Right lobe of liver (tissue), 6 donors: ENCODE results near the gene EHD4. TPM values are rescaled to one million over a fixed set of nuclear protein-coding genes. Genes with fewer than 3 reads are reported as not detected.
A peak's percentile ranks its signal among the peaks of the same experiment; 100 is the strongest.

Experiments
- ATAC-seq, 4 donors: fragments of 200-7000 bp; cut with Tn5 transposase; one replicate each; pipeline ENCODE4 v1.9.1; 2020; ENCODE audit warnings: mild to moderate bottlenecking in 4 of 4, moderate library complexity in 4 of 4
- DNase-seq, 3 donors: peaks; one replicate each; pipeline ENCODE4 v3.0.0-alpha.2; 2020
- H3K27ac ChIP-seq, 3 donors: fragments of 200-600 bp; one replicate each; pipeline ENCODE4 v1.8.0; 2022
- H3K27me3 ChIP-seq, 2 donors: fragments of 200-600 bp; one replicate each; pipeline ENCODE4 v1.8.0; 2022
- H3K36me3 ChIP-seq, 4 donors: fragments of 200-600 bp; sonication (generic) in 1 of 4; one replicate each; pipeline versions ENCODE4 v1.5.1 to v1.8.0; 2017 to 2022; ENCODE audit warnings: control low read depth in 1 of 4
- H3K4me1 ChIP-seq, 4 donors: fragments of 200-600 bp; sonication (generic) in 1 of 4; one replicate each; pipeline versions ENCODE4 v1.5.1 to v1.8.0; 2017 to 2022; ENCODE audit warnings: control low read depth in 1 of 4
- H3K4me3 ChIP-seq, 3 donors: fragments of 200-600 bp; one replicate each; pipeline ENCODE4 v1.8.0; 2022
- H3K9me3 ChIP-seq, 4 donors: fragments of 200-600 bp; sonication (generic) in 1 of 4; one replicate each; pipeline versions ENCODE4 v1.5.1 to v1.8.0; 2017 to 2022; ENCODE audit warnings: control low read depth in 1 of 4
- CTCF ChIP-seq, 4 donors: fragments of 200-600 bp in 3 of 4; fragments of 450-650 bp in 1 of 4; IDR thresholded peaks; one replicate each; pipeline versions ENCODE4 v1.5.1 to v1.8.0; 2016 to 2022; ENCODE audit warnings: antibody characterized with exemption in 4 of 4, mild to moderate bottlenecking in 2 of 4
- POLR2A ChIP-seq: fragments of 450-650 bp; IDR thresholded peaks from one replicate; pipeline ENCODE4 v1.6.1; 2017; ENCODE audit warnings: antibody characterized with exemption, mild to moderate bottlenecking
- WGBS: methylation state at CpG from one replicate; pipeline ENCODE4 v1.1.6; 2018; ENCODE audit warnings: low coverage, low lambda C conversion rate; ENCODE audit not compliant: insufficient coverage; ENCODE audit errors: missing lambda C conversion rate; 5-methylcytosine and 5-hydroxymethylcytosine counted together
- intact Hi-C, 2 donors: fragments of 100-400 bp; cut with DNase I; formaldehyde crosslinking; loops; one replicate each; pipeline versions ENCODE4 v1.11.2 to v1.14.1; 2022
- total RNA-seq, 6 experiments: library from RNA; depleted of rRNA in 2 of 6; stranded (reverse); fragments of >200 nt in 2 of 6; fragmentation: NEBNext Ultra II Directional in 3 of 6; extraction: Animal tissue kit (Norgen Biotek cat#: 25700) in 3 of 6; gene quantifications; one replicate each; pipeline versions ENCODE4 v1.1.0 to v1.2.4, GENCODE V29; 2016 to 2023
- donor health status: DM: no; HTN: yes; CAD: no.
- donor health status: DM: no; HTN: no; CAD: no.
- donor health status: DM: no; HTN: no; CAD: no.
- donor health status: DM: no; HTN: yes; CAD: no.
- donor health status: DM: no; HTN: yes; CAD: no.

The EHD4 gene
- total RNA-seq, 6 experiments from 2014 or later = 4.7 to 21.5 (median 11.1) TPM

- H3K9me3 ChIP-seq = no peaks in the 10 kb centered on the region
- DNase-seq = peak in 1 of 3 donors; percentile 46
- no peak for ATAC-seq
- H3K27ac ChIP-seq = no peak overlapping the region
- H3K36me3 ChIP-seq = no peaks in the 10 kb centered on the region
- H3K4me1 ChIP-seq = peaks cover 0 to 19% (median 9%) of the 10 kb centered on the region in 4 donors
- H3K4me3 ChIP-seq = no peak overlapping the region
- TF ChIP-seq POLR2A (no peak), CTCF (IDR thresholded peaks at IDR 0.05) (no peak)
- H3K27me3 ChIP-seq = no peaks in the 10 kb centered on the region
- WGBS = no CpG with 5 or more reads among the region's 12 CpGs
- intact Hi-C loops = no loop called here
Measured at GRCh38 chr15:41876689-41877088, 95.7 kb downstream of the EHD4 start.

DNA sequence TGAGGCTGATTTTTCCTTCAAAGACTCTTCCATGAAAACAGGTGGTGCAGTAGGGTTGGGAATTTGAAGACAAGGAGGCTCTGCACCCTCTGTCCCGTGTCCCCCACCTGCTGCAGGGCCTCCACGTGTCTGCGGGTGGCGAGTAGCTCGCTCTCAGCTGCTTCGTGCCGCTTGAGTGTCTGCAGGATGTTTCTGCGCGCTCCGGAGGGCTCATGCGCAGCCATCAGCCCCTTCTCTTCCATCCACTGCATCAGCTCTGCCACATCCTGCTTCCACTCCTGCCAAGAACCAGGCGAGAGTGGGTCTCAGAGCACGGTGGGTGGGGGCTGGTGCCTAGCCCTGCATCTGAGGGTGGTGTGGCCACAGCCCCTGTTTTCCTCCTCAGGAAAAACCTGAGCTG, 96.3 kb downstream of the EHD4 start:
- no peak overlapping the region for H3K27ac ChIP-seq
- no peaks in the 10 kb centered on the region for H3K36me3 ChIP-seq
- H3K4me1 ChIP-seq = peaks cover 0 to 14% (median 7%) of the 10 kb centered on the region in 4 donors
- no peaks in the 10 kb centered on the region for H3K27me3 ChIP-seq
- no peak overlapping the region for H3K4me3 ChIP-seq
- WGBS = 22% methylated on average over 3 of the region's 13 CpGs
- ATAC-seq (no peak), DNase-seq (no peak)
- no peaks in the 10 kb centered on the region for H3K9me3 ChIP-seq
- intact Hi-C loops = no loop called here
- TF ChIP-seq CTCF (IDR thresholded peaks at IDR 0.05) (no peak), POLR2A (no peak)

DNA sequence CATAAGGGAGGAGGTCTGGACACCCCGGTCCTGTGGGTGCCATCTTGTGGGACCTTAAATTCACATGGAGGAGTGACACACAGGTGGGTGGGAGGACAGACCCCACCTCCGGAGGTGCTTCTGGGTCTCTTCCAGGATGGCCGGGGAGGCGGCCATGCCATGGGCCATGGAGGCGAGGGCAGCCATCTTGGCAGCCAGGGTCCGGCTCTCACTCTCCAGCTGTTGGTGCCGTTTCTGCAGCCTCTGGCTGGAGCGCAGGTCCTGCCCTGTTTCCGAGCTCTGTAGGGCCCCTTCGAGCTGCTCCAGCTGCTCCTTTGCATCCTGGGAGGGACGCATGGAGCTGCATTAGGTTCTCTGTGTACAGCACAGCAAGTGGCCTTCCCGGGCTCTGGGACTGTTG, 97.6 kb downstream of the EHD4 start:
- intact Hi-C loops = no loop called here
- ATAC-seq (no peak), DNase-seq (no peak)
- no peak overlapping the region for H3K4me3 ChIP-seq
- no peaks in the 10 kb centered on the region for H3K36me3 ChIP-seq
- no peaks in the 10 kb centered on the region for H3K9me3 ChIP-seq
- peaks cover 0 to 11% (median 3%) of the 10 kb centered on the region in 4 donors for H3K4me1 ChIP-seq
- no peak overlapping the region for H3K27ac ChIP-seq
- TF ChIP-seq POLR2A = no peak
- no peak for TF ChIP-seq CTCF (IDR thresholded peaks at IDR 0.05)
- no peaks in the 10 kb centered on the region for H3K27me3 ChIP-seq
- no CpG with 5 or more reads among the region's 12 CpGs for WGBS

DNA sequence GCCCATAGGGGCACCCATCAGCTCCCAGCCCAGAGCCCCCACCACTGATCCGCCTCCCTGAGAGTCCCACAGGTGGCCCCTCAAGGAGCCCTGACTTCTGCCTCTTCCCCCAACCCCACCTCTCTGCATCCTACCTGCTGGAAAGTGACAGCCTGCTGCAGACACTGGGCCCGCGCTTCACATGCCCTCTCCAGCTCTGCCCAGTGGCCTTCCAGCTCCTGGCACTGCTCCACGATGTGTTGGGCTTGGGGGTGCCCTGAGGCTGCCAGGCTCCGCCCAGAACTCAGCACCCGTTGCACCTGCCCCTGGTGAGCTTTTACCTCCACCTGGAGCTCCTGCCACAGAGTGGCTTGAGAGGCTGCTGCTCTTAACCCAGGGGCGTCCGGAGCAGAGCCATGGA, 98.6 kb downstream of the EHD4 start:
- Histone ChIP-seq H3K36me3 (no peaks in the 10 kb centered on the region), H3K4me3 (no peak overlapping the region), H3K27me3 (no peaks in the 10 kb centered on the region), H3K4me1 (peaks cover 0 to 11% (median 3%) of the 10 kb centered on the region in 4 donors), H3K27ac (no peak overlapping the region), H3K9me3 (no peaks in the 10 kb centered on the region)
- intact Hi-C loops = no loop called here
- WGBS = 67% methylated on average over 1 of the region's 8 CpGs
- DNase-seq (no peak), ATAC-seq (no peak)
- TF ChIP-seq POLR2A = no peak
- TF ChIP-seq CTCF (IDR thresholded peaks at IDR 0.05) = no peak
